Endothelial cell of umbilical vein (primary cell): ENCODE results near the gene PKMYT1. TPM values are rescaled to one million over a fixed set of nuclear protein-coding genes. Genes with fewer than 3 reads are reported as not detected.

Experiments used
- BruUV-seq: library from RNA; stranded (reverse); fragments of 400-500 nt; replicated peaks from 2 replicates; lab custom pipeline; 2021; lab: Mats Ljungman, UMichigan
- CTCF ChIA-PET: fragments of 300-600, 350-600 bp; sonication (Branson Sonifier 250); formaldehyde crosslinking; loops from one replicate; lab custom pipeline; 2021; ENCODE audit warnings: antibody characterized with exemption, inconsistent platforms; lab: Charles Lee
- POLR2A ChIA-PET: fragments of 300-600, 350-600 bp; sonication (Branson Sonifier 250); formaldehyde crosslinking; loops from one replicate; lab custom pipeline; 2021; ENCODE audit warnings: antibody characterized with exemption, inconsistent platforms; lab: Charles Lee
- DNase-seq: peaks from one replicate; pipeline ENCODE4 v3.0.0-alpha.2; 2011; ENCODE audit warnings: low read depth, low spot score
- FAIRE-seq: peaks from 2 replicates; lab custom pipeline; 2011; peaks lifted over from hg19 to GRCh38; lab: Jason Lieb, UNC
- H2AFZ ChIP-seq: 2 replicates; pipeline ENCODE4 v1.6.0; 2012; ENCODE audit warnings: low read depth, low read length, control low read depth, inconsistent platforms
- H3K27ac ChIP-seq: 2 replicates; pipeline ENCODE4 v1.5.1; 2011; ENCODE audit warnings: low read depth, mild to moderate bottlenecking, control low read depth, low read length, moderate library complexity; ENCODE audit not compliant: insufficient read depth
- H3K27me3 ChIP-seq, 2 experiments: 2 replicates each; pipeline versions ENCODE4 v1.6.0 to v1.6.1; 2011; ENCODE audit warnings: low read length in 2 of 2, mixed read lengths in 1 of 2; ENCODE audit not compliant: control insufficient read depth in 2 of 2, insufficient read depth in 2 of 2
- H3K36me3 ChIP-seq, 2 experiments: 2 replicates in 1 of 2; 3 replicates in 1 of 2; pipeline ENCODE4 v1.5.1; 2011; ENCODE audit warnings: low read length in 2 of 2, mild to moderate bottlenecking in 1 of 2, moderate library complexity in 1 of 2; ENCODE audit not compliant: control insufficient read depth in 2 of 2, insufficient read depth in 2 of 2; ENCODE audit errors: extremely low read depth in 1 of 2
- H3K4me1 ChIP-seq: 3 replicates; pipeline ENCODE4 v1.5.1; 2011; ENCODE audit warnings: mild to moderate bottlenecking, low read length; ENCODE audit not compliant: control insufficient read depth, insufficient read depth; ENCODE audit errors: extremely low read depth
- H3K4me2 ChIP-seq: 2 replicates; pipeline ENCODE4 v1.6.1; 2011; ENCODE audit warnings: low read length, control low read depth, mixed read lengths; ENCODE audit not compliant: insufficient read depth
- H3K4me3 ChIP-seq, 3 experiments: fragments of 200-600 bp in 1 of 3; sonication (generic), shearing (Covaris generic) in 1 of 3; replicated peaks in 1 of 3; 2 replicates each; pipeline ENCODE4 v1.5.1; 2011 to 2016; ENCODE audit warnings: control low read depth in 3 of 3, low read length in 3 of 3, mild to moderate bottlenecking in 2 of 3, inconsistent platforms in 1 of 3, low read depth in 1 of 3, moderate library complexity in 1 of 3; ENCODE audit not compliant: insufficient read depth in 1 of 3
- H3K79me2 ChIP-seq: 2 replicates; pipeline ENCODE4 v1.6.0; 2012; ENCODE audit warnings: low read length, inconsistent platforms; ENCODE audit not compliant: control insufficient read depth, insufficient read depth
- H3K9ac ChIP-seq: replicated peaks from 2 replicates; pipeline ENCODE3; 2011; ENCODE audit warnings: low read length, control low read depth; ENCODE audit not compliant: insufficient read depth; ENCODE audit errors: extremely low read depth
- H3K9me1 ChIP-seq: replicated peaks from 3 replicates; pipeline ENCODE4 v1.6.0; 2011; ENCODE audit warnings: mild to moderate bottlenecking, low read length; ENCODE audit not compliant: control insufficient read depth, insufficient read depth; ENCODE audit errors: extremely low read depth
- H3K9me3 ChIP-seq: replicated peaks from 2 replicates; pipeline ENCODE4 v1.5.1; 2012; ENCODE audit warnings: low read length, inconsistent platforms; ENCODE audit not compliant: control insufficient read depth, insufficient read depth
- H4K20me1 ChIP-seq: replicated peaks from 2 replicates; pipeline ENCODE3; 2011; ENCODE audit warnings: mild to moderate bottlenecking, low read length; ENCODE audit not compliant: control insufficient read depth, insufficient read depth; ENCODE audit errors: extremely low read depth
- EZH2 ChIP-seq: IDR thresholded peaks from 2 replicates; pipeline ENCODE4 v1.6.1; 2012; ENCODE audit warnings: borderline replicate concordance, low read depth, mild to moderate bottlenecking, moderate library complexity, low read length, inconsistent platforms; ENCODE audit not compliant: severe bottlenecking
- FOS ChIP-seq: IDR thresholded peaks from 2 replicates; pipeline ENCODE4 v1.6.1; 2011; ENCODE audit warnings: mild to moderate bottlenecking, low read length, moderate library complexity, borderline replicate concordance; ENCODE audit not compliant: insufficient read depth
- GATA2 ChIP-seq: IDR thresholded peaks from 2 replicates; pipeline ENCODE4 v1.7.0; 2011; ENCODE audit warnings: low read depth, mild to moderate bottlenecking, moderate library complexity, mixed read lengths, low read length; ENCODE audit not compliant: insufficient read length, insufficient read depth
- JUN ChIP-seq: IDR thresholded peaks from 2 replicates; pipeline ENCODE4 v1.6.1; 2011; ENCODE audit warnings: borderline replicate concordance, low read depth; ENCODE audit not compliant: insufficient read length, insufficient read depth
- MYC ChIP-seq: IDR thresholded peaks from one replicate; pipeline ENCODE4 v1.6.1; 2011; ENCODE audit warnings: mild to moderate bottlenecking, low read depth, low read length
- POLR2A ChIP-seq: IDR thresholded peaks from 2 replicates; pipeline ENCODE4 v1.6.1; 2012; ENCODE audit warnings: low read depth, mild to moderate bottlenecking, control low read depth, low read length
- POLR2AphosphoS5 ChIP-seq: IDR thresholded peaks from 2 replicates; pipeline ENCODE4 v1.6.1; 2012; ENCODE audit warnings: low read depth, mild to moderate bottlenecking, control low read depth, low read length, moderate library complexity; ENCODE audit not compliant: insufficient read depth
- dilution Hi-C: fragments of 300-500 bp; cut with MboI; formaldehyde crosslinking; loops from one replicate; pipeline ENCODE4 v1.15.0; 2019; ENCODE audit warnings: low sequenced_read_pairs; ENCODE audit not compliant: extremely low pct_ligation_motif_present
- intact Hi-C: fragments of 100-400 bp; cut with micrococcal nuclease; formaldehyde crosslinking; loops from one replicate; pipeline ENCODE4 v1.10.0; 2022
- polyA plus RNA-seq, 4 experiments: library from polyadenylated mRNA; depleted of rRNA in 3 of 4; stranded (reverse) in 3 of 4; unstranded in 1 of 4; fragments of >200 nt; gene quantifications; 2 replicates each; pipeline versions ENCODE4 v1.2.1 to v1.2.3, GENCODE V29; 2011 to 2012; ENCODE audit warnings: missing spikeins in 1 of 4
- total RNA-seq: library from RNA; stranded (reverse); gene quantifications from 2 replicates; pipeline ENCODE4 v1.2.3, GENCODE V29; 2021
- TF ChIP-seq, protein P1 (sequence below): IDR thresholded peaks from 2 replicates; pipeline ENCODE4 v1.6.1; 2011; ENCODE audit not compliant: insufficient read depth, insufficient read length
- TF ChIP-seq, protein P2 (sequence below), 2 donors: IDR thresholded peaks; 1 replicate in 1 of 2; 2 replicates in 1 of 2; pipeline ENCODE4 v1.5.1; 2011; ENCODE audit warnings: low read length in 2 of 2, mild to moderate bottlenecking in 2 of 2, moderate library complexity in 2 of 2, control low read depth in 1 of 2, inconsistent platforms in 1 of 2, low read depth in 1 of 2; ENCODE audit not compliant: insufficient read depth in 1 of 2; ENCODE audit errors: extremely low read depth in 1 of 2

PKMYT1 gene
- total and polyA plus RNA-seq, 2 donors (not counting 3 experiments of a cell fraction or from before 2014, with no cell fraction given) = 26.1 to 48.5 TPM

DNA sequence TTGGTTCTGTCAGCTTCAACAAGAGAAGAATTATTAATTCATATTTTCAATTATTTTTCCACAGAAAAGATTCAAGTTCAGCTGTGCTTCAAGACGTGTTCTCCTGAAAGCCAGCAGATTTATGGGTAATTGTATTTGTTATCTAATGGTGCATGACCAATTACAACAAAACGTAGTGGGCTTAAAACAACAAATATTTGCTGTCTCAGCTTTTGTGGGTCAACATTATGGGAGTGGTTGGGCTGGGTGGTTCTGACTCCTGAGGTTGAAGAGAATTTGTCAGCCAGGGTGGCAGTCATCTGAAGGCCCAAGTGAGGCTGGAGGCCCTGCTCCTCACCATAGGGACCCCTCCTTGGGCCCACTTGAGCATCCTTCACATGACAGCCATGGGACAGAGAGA is 40.3 kb downstream of the PKMYT1 start:
- no peak overlapping the region for H2AFZ ChIP-seq
- H3K4me1 ChIP-seq = no peaks in the 10 kb centered on the region
- H3K27ac ChIP-seq = no peak overlapping the region
- BruUV-seq = no TSS peak
- H3K9me3 ChIP-seq = no peaks in the 10 kb centered on the region
- H3K4me3 ChIP-seq = no peak overlapping the region
- FAIRE-seq = no peak
- no peak overlapping the region for H3K4me2 ChIP-seq
- DNase-seq = no peak
- dilution Hi-C loops (no loop called here), intact Hi-C loops (no loop called here)
- POLR2A ChIA-PET = no interaction called here
- CTCF ChIA-PET = interaction anchor here (0.7 to 2.6 kb wide), 3 partner anchors 13 to 101 kb away, joined by 3 to 25 read pairs (median 5); no protein-coding TSS in a partner anchor
- H3K9me1 ChIP-seq = no peaks in the 10 kb centered on the region
- H3K9ac ChIP-seq = no peak overlapping the region
- no peaks in the 10 kb centered on the region for H3K27me3 ChIP-seq
- peaks cover 10 to 33% of the 10 kb centered on the region in 2 experiments for H3K36me3 ChIP-seq
- H3K79me2 ChIP-seq = no peaks in the 10 kb centered on the region
- no peaks in the 10 kb centered on the region for H4K20me1 ChIP-seq
- TF ChIP-seq, protein P1, sequence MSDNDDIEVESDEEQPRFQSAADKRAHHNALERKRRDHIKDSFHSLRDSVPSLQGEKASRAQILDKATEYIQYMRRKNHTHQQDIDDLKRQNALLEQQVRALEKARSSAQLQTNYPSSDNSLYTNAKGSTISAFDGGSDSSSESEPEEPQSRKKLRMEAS = no peak
- TF ChIP-seq JUN (no peak), FOS (no peak), MYC (no peak), EZH2 (no peak), POLR2A (no peak), POLR2AphosphoS5 (no peak), GATA2 (no peak)
- TF ChIP-seq, protein P2, sequence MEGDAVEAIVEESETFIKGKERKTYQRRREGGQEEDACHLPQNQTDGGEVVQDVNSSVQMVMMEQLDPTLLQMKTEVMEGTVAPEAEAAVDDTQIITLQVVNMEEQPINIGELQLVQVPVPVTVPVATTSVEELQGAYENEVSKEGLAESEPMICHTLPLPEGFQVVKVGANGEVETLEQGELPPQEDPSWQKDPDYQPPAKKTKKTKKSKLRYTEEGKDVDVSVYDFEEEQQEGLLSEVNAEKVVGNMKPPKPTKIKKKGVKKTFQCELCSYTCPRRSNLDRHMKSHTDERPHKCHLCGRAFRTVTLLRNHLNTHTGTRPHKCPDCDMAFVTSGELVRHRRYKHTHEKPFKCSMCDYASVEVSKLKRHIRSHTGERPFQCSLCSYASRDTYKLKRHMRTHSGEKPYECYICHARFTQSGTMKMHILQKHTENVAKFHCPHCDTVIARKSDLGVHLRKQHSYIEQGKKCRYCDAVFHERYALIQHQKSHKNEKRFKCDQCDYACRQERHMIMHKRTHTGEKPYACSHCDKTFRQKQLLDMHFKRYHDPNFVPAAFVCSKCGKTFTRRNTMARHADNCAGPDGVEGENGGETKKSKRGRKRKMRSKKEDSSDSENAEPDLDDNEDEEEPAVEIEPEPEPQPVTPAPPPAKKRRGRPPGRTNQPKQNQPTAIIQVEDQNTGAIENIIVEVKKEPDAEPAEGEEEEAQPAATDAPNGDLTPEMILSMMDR (IDR thresholded peaks at IDR 0.05; ENCODE audit: extremely low read depth in 1 of 2, insufficient read depth in 1 of 2, low read depth in 1 of 2, low read length in 2 of 2) = no peak
